ENCODE results near the gene STX7.
"Not testable (repeated sequence)": the region's sequence is repeated elsewhere in the genome, so short reads cannot be mapped to it uniquely, and the experiment has no call there.

Gene STX7, protein sequence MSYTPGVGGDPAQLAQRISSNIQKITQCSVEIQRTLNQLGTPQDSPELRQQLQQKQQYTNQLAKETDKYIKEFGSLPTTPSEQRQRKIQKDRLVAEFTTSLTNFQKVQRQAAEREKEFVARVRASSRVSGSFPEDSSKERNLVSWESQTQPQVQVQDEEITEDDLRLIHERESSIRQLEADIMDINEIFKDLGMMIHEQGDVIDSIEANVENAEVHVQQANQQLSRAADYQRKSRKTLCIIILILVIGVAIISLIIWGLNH

DNA sequence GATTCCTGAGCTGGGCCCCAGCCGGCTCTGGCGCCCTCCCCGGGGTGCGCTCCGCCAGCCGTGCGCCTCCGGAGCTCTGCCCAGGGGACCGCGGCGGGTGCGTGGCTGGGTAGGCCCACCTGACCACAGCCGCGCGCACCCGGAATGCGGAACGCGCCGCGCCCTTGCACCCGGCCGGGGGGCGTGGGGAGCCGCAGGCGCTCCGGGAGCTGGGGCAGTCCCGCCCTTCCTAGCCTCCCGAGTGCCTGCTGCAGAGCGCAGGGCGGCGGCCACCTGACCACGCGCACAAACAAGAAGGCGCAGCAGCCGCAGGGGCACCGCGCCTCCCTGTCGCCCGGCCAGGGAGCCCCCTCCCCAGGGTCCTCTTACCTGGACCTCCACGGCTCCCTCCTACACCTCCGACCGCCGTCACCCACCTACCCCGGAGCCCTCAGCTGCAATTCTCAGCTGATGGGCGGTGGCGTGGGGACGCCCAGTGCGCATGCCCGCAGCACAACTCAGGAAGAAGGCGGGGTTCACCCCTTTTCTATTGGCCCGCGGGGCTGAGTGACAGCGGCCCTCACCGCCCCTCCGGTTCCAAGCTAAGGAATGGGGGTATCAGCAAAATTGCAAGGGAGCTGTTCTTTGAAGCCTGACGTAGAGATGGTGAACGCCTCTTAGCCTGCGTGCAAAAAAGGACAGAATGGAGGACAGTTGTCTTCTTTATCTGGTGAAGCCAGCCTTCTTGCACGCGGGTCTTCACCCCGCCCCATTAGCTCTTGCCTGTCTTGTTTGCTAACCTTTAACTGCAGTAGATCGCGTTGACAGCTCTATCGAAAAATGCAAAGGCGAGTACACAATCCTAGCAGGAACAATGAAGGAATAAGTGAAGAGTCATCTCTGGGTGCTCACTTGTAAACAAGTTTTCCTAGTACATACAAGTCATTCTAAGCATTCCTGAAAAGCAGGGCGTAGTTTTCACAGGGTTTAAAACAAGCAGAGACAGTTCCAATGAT is at the start of gene STX7:
STX7 (minus strand) TSS at position 479 of the 995 bp plus-strand sequence. CDS start 9,586 bp downstream, outside the sequence.
- DNase-seq (ENCODE audit: low read depth), result peak; percentile 91

- DNase-seq (ENCODE audit: low read depth), result not testable (repeated sequence)
Measured at GRCh38 chr6:132560087-132560486, 47.2 kb upstream of the STX7 start.

DNA sequence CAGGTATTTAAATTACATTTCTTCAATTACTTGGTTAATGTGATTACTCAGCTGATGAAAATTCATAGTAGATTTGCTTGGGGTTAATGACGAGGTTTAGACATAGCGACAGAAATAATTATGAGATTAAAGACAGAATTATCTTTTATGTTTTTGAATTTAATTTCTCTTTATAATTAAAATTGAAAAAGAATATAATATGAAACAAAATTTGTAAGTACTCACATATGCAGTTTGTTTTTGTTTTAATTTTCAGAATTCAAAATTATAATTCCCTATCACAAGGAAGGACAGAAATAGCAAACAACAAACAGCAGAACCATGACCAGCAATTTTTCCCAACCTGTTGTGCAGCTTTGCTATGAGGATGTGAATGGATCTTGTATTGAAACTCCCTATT is 39.5 kb upstream of the STX7 start, which contains the start of gene TAAR8:
TAAR8 (plus strand) TSS at position 301 of the 400 bp plus-strand sequence; CDS start at position 322, 21 bp downstream.
- DNase-seq (ENCODE audit: low read depth), result no peak

- no peak for DNase-seq (ENCODE audit: low read depth)
Measured at GRCh38 chr6:132551214-132551613, 38.3 kb upstream of the STX7 start.

DNA sequence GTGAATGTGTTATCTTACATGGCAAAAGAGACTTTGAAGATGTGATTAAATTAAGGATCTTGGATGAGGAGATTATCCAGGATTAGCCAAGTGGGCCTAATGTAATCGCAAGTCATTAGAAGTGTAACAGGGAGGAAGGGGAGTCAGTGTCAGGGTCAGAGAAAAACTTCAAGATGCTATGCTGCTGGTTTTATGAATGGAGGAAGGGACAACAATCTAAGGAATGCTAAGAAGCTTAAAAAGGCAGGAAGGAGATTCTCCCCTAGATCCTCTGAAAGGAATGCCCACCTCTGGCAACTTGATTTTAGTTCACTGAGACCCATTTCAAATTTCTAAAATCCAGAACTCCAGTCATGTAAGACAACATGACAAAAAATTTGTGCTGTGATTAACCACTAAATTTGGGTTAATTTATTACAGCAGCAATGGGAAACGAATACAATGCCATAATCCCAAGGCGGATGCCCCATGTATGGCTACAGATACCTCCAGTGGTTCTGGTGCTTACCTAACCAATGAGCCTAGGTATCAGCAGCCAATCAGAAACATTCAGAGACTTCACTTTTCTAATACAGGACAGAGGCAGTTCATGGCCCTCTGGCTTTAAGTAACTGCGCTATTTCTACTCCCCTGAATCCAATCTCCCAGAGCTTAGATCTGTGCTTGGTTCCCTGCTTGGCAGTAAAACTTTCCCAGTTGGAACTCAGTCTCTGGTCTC is 36.0 kb upstream of the STX7 start:
- DNase-seq (ENCODE audit: low read depth), result no peak

DNA sequence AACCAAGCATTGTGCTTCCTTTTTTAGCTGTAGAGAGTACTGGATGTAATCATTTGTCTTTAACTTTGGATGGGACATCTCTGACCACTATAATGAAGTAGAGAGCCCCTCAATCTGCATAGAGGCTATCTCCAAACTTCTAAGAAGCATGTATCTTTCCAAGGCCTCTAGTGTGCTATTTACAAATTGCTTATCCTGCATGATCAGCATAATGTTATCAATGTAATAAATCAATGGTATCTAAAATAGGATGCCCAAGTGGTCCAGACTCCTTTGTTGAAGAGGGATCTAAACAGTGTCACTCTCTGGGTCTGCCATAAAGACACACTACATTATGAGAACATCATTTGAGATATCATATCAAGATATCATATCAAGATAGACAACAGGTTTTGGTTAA is 31.9 kb upstream of the STX7 start:
- DNase-seq (ENCODE audit: low read depth), result no peak

GRCh38 chr6:132537977-132538376 is 25.1 kb upstream of the STX7 start, which contains the start of gene TAAR9:
Gene TAAR9, plus strand, starts transcription at chr6:132538277. Its CDS starts 13 bp downstream, at chr6:132538290.
- DNase-seq (ENCODE audit: low read depth), result no peak

GRCh38 chr6:132537145-132537544 is 24.2 kb upstream of the STX7 start:
- no peak for DNase-seq (ENCODE audit: low read depth)

DNA sequence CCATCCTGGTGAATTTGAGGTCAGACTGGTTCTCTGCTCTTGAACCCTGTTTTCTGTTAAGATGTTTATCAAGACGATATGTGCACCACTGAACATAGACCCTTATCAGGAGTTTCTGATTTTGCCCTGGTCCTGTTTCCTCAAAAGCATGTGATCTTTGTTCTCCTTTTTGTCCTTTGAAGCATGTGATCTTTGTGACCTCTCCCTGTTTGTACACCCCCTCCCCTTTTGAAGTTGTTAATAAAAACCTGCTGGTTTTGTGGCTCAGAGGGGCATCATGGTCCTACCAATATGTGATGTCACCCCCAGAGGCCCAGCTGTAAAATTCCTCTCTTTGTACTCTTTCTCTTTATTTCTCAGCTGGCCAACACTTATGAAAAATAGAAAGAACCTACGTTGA is 21.6 kb upstream of the STX7 start:
- not testable (repeated sequence) for DNase-seq (ENCODE audit: low read depth)

- DNase-seq (ENCODE audit: low read depth), result peak; percentile 67
Measured at GRCh38 chr6:132530293-132530974, 17.5 kb upstream of the STX7 start.

DNA sequence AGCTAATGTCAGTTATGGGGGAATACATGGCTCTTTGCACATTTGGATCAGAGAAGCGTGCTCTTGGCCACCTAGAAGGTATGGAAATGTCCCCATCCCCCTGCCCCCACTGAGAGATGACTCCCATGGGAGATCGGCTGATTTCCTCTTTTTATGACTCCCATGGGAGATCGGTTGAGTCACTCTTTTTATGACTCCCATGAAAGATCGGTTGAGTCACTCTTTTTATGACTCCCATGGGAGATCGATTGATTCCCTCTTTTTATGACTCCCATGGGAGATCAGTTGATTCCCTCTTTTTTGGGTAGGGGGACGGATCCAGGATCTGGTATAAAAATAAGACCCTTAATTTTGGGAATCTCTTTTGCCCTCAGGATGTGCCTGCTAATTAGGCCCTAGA is 14.9 kb upstream of the STX7 start:
- peak; percentile 82 for DNase-seq (ENCODE audit: low read depth)

GRCh38 chr6:132526461-132526860 is 13.5 kb upstream of the STX7 start:
- peak; percentile 66 for DNase-seq (ENCODE audit: low read depth)

DNA sequence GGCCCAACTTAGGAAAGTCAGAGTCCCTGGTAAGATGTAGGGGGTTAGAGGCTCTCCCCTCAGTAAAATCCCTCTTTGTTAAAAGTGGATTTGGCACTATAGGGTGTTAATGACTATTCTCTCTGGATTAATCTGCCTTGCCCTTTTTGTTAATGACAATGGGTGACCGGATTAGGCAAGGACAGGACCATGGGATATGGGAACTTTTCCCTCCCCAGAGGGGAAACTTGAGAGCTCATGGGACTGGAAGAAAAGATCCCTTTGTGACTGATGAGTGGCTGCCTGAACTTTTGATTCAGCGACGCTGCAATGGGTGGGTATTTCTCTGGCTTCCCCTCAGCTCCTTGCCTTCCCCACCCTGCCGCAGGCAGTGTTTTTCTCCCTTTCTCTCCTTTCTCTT is 12.9 kb upstream of the STX7 start:
- no peak for DNase-seq (ENCODE audit: low read depth)

DNA sequence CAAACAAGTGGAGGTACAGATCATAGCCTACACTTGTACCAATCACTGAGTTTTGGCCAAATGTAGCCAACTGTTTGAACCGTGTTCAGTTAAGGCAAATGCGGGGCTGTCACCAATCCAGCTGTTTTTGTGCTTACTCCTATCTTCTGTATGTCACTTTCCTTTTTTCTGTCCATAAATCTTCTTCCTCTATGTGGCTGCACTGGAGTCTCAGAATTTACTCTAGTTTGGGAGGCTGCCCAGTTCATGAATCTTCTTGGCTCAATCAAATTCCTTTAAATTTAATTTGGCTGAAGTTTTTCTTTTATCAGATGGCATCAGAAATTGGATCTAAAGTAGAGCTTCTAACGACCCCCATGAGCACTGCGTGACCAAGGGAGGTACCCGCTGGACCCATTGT is 11.7 kb upstream of the STX7 start:
- DNase-seq (ENCODE audit: low read depth), result peak; percentile 63

GRCh38 chr6:132520953-132521352 is 8.0 kb upstream of the STX7 start:
- DNase-seq (ENCODE audit: low read depth), result peak; percentile 64

DNA sequence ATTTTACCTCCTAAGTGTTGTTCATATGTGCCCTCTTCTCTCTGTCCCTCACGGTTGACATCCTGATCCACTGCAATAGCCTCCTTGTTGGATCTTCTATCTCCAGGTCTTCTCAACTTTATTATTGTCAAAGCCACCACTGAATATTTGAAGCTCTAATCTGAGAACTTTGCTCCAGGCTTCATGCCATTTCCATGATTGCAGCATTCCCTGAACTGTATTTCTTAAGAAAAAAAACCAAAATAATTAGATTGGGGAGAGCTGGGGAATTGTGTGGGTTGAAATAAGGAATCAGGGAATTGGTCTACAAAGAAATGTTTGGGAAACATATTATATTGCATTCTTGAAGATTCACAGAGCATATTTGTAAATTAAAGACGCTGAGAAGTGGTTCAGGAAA is 2.5 kb upstream of the STX7 start:
- peak; percentile 48 for DNase-seq (ENCODE audit: low read depth)

GRCh38 chr6:132513831-132514545 is 1.1 kb upstream of the STX7 start:
- DNase-seq (ENCODE audit: low read depth), result peak; percentile 28

DNA sequence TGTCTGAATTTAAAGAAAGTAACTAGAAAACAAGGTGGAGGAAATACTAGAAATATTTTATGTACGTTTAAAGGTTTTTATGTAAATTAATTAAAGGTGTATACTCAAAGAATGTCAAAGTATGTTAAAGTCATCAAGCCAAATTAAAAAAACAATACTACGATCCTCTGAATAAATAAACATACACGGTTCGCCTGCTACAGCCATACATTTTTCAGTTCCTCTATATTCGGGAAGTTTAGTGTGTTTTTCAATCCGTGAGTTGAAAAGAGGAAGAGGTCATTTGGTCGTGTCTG is 626 bp downstream of the STX7 start:
- DNase-seq (ENCODE audit: low read depth), result no peak

DNA sequence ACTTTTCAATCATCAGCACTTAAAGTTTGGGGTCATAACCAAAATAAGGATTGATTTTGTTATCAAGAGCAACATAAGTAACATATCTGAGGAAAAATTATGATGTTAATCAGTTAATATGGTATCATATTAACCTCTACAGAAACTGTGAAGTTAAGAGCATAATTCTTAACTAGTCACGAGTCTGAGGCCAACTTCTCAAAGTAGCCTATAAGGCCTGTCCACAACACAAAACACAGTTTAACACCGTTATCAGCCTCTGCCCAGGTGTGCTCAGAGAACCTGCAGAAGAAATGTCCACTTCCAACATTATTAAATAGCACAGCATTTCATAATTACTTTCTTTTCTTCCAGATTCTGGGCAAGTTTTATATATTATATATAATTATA is 1.1 kb downstream of the STX7 start:
- no peak for DNase-seq (ENCODE audit: low read depth)

GRCh38 chr6:132511210-132511830 is 1.6 kb downstream of the STX7 start:
- peak; percentile 19 for DNase-seq (ENCODE audit: low read depth)

Measured in EH (cell line).